Endothelial cell of umbilical vein (primary cell): ENCODE data around the gene MYDGF. TPM values are rescaled to one million over a fixed set of nuclear protein-coding genes. Genes with fewer than 3 reads are reported as not detected.
"Not testable (repeated sequence)": the region's sequence is repeated elsewhere in the genome, so short reads cannot be mapped to it uniquely, and the experiment has no call there.

Experiments used
- BruUV-seq: library from RNA; stranded (reverse); fragments of 400-500 nt; replicated peaks from 2 replicates; lab custom pipeline; 2021; lab: Mats Ljungman, UMichigan
- CTCF ChIA-PET: fragments of 300-600, 350-600 bp; sonication (Branson Sonifier 250); formaldehyde crosslinking; loops from one replicate; lab custom pipeline; 2021; ENCODE audit warnings: antibody characterized with exemption, inconsistent platforms; lab: Charles Lee
- POLR2A ChIA-PET: fragments of 300-600, 350-600 bp; sonication (Branson Sonifier 250); formaldehyde crosslinking; loops from one replicate; lab custom pipeline; 2021; ENCODE audit warnings: antibody characterized with exemption, inconsistent platforms; lab: Charles Lee
- DNase-seq: peaks from one replicate; pipeline ENCODE4 v3.0.0-alpha.2; 2011; ENCODE audit warnings: low read depth, low spot score
- FAIRE-seq: peaks from 2 replicates; lab custom pipeline; 2011; peaks lifted over from hg19 to GRCh38; lab: Jason Lieb, UNC
- H2AFZ ChIP-seq: 2 replicates; pipeline ENCODE4 v1.6.0; 2012; ENCODE audit warnings: low read depth, low read length, control low read depth, inconsistent platforms
- H3K27ac ChIP-seq: 2 replicates; pipeline ENCODE4 v1.5.1; 2011; ENCODE audit warnings: low read depth, mild to moderate bottlenecking, control low read depth, low read length, moderate library complexity; ENCODE audit not compliant: insufficient read depth
- H3K27me3 ChIP-seq, 2 experiments: 2 replicates each; pipeline versions ENCODE4 v1.6.0 to v1.6.1; 2011; ENCODE audit warnings: low read length in 2 of 2, mixed read lengths in 1 of 2; ENCODE audit not compliant: control insufficient read depth in 2 of 2, insufficient read depth in 2 of 2
- H3K36me3 ChIP-seq, 2 experiments: 2 replicates in 1 of 2; 3 replicates in 1 of 2; pipeline ENCODE4 v1.5.1; 2011; ENCODE audit warnings: low read length in 2 of 2, mild to moderate bottlenecking in 1 of 2, moderate library complexity in 1 of 2; ENCODE audit not compliant: control insufficient read depth in 2 of 2, insufficient read depth in 2 of 2; ENCODE audit errors: extremely low read depth in 1 of 2
- H3K4me1 ChIP-seq: 3 replicates; pipeline ENCODE4 v1.5.1; 2011; ENCODE audit warnings: mild to moderate bottlenecking, low read length; ENCODE audit not compliant: control insufficient read depth, insufficient read depth; ENCODE audit errors: extremely low read depth
- H3K4me2 ChIP-seq: 2 replicates; pipeline ENCODE4 v1.6.1; 2011; ENCODE audit warnings: low read length, control low read depth, mixed read lengths; ENCODE audit not compliant: insufficient read depth
- H3K4me3 ChIP-seq, 3 experiments: fragments of 200-600 bp in 1 of 3; sonication (generic), shearing (Covaris generic) in 1 of 3; replicated peaks in 1 of 3; 2 replicates each; pipeline ENCODE4 v1.5.1; 2011 to 2016; ENCODE audit warnings: control low read depth in 3 of 3, low read length in 3 of 3, mild to moderate bottlenecking in 2 of 3, inconsistent platforms in 1 of 3, low read depth in 1 of 3, moderate library complexity in 1 of 3; ENCODE audit not compliant: insufficient read depth in 1 of 3
- H3K79me2 ChIP-seq: 2 replicates; pipeline ENCODE4 v1.6.0; 2012; ENCODE audit warnings: low read length, inconsistent platforms; ENCODE audit not compliant: control insufficient read depth, insufficient read depth
- H3K9ac ChIP-seq: replicated peaks from 2 replicates; pipeline ENCODE3; 2011; ENCODE audit warnings: low read length, control low read depth; ENCODE audit not compliant: insufficient read depth; ENCODE audit errors: extremely low read depth
- H3K9me1 ChIP-seq: replicated peaks from 3 replicates; pipeline ENCODE4 v1.6.0; 2011; ENCODE audit warnings: mild to moderate bottlenecking, low read length; ENCODE audit not compliant: control insufficient read depth, insufficient read depth; ENCODE audit errors: extremely low read depth
- H3K9me3 ChIP-seq: replicated peaks from 2 replicates; pipeline ENCODE4 v1.5.1; 2012; ENCODE audit warnings: low read length, inconsistent platforms; ENCODE audit not compliant: control insufficient read depth, insufficient read depth
- H4K20me1 ChIP-seq: replicated peaks from 2 replicates; pipeline ENCODE3; 2011; ENCODE audit warnings: mild to moderate bottlenecking, low read length; ENCODE audit not compliant: control insufficient read depth, insufficient read depth; ENCODE audit errors: extremely low read depth
- EZH2 ChIP-seq: IDR thresholded peaks from 2 replicates; pipeline ENCODE4 v1.6.1; 2012; ENCODE audit warnings: borderline replicate concordance, low read depth, mild to moderate bottlenecking, moderate library complexity, low read length, inconsistent platforms; ENCODE audit not compliant: severe bottlenecking
- FOS ChIP-seq: IDR thresholded peaks from 2 replicates; pipeline ENCODE4 v1.6.1; 2011; ENCODE audit warnings: mild to moderate bottlenecking, low read length, moderate library complexity, borderline replicate concordance; ENCODE audit not compliant: insufficient read depth
- GATA2 ChIP-seq: IDR thresholded peaks from 2 replicates; pipeline ENCODE4 v1.7.0; 2011; ENCODE audit warnings: low read depth, mild to moderate bottlenecking, moderate library complexity, mixed read lengths, low read length; ENCODE audit not compliant: insufficient read length, insufficient read depth
- JUN ChIP-seq: IDR thresholded peaks from 2 replicates; pipeline ENCODE4 v1.6.1; 2011; ENCODE audit warnings: borderline replicate concordance, low read depth; ENCODE audit not compliant: insufficient read length, insufficient read depth
- MYC ChIP-seq: IDR thresholded peaks from one replicate; pipeline ENCODE4 v1.6.1; 2011; ENCODE audit warnings: mild to moderate bottlenecking, low read depth, low read length
- POLR2A ChIP-seq: IDR thresholded peaks from 2 replicates; pipeline ENCODE4 v1.6.1; 2012; ENCODE audit warnings: low read depth, mild to moderate bottlenecking, control low read depth, low read length
- POLR2AphosphoS5 ChIP-seq: IDR thresholded peaks from 2 replicates; pipeline ENCODE4 v1.6.1; 2012; ENCODE audit warnings: low read depth, mild to moderate bottlenecking, control low read depth, low read length, moderate library complexity; ENCODE audit not compliant: insufficient read depth
- dilution Hi-C: fragments of 300-500 bp; cut with MboI; formaldehyde crosslinking; loops from one replicate; pipeline ENCODE4 v1.15.0; 2019; ENCODE audit warnings: low sequenced_read_pairs; ENCODE audit not compliant: extremely low pct_ligation_motif_present
- intact Hi-C: fragments of 100-400 bp; cut with micrococcal nuclease; formaldehyde crosslinking; loops from one replicate; pipeline ENCODE4 v1.10.0; 2022
- polyA plus RNA-seq, 4 experiments: library from polyadenylated mRNA; depleted of rRNA in 3 of 4; stranded (reverse) in 3 of 4; unstranded in 1 of 4; fragments of >200 nt; gene quantifications; 2 replicates each; pipeline versions ENCODE4 v1.2.1 to v1.2.3, GENCODE V29; 2011 to 2012; ENCODE audit warnings: missing spikeins in 1 of 4
- total RNA-seq: library from RNA; stranded (reverse); gene quantifications from 2 replicates; pipeline ENCODE4 v1.2.3, GENCODE V29; 2021
- TF ChIP-seq, protein P1 (sequence below), 2 donors: IDR thresholded peaks; 1 replicate in 1 of 2; 2 replicates in 1 of 2; pipeline ENCODE4 v1.5.1; 2011; ENCODE audit warnings: low read length in 2 of 2, mild to moderate bottlenecking in 2 of 2, moderate library complexity in 2 of 2, control low read depth in 1 of 2, inconsistent platforms in 1 of 2, low read depth in 1 of 2; ENCODE audit not compliant: insufficient read depth in 1 of 2; ENCODE audit errors: extremely low read depth in 1 of 2
- TF ChIP-seq, protein P2 (sequence below): IDR thresholded peaks from 2 replicates; pipeline ENCODE4 v1.6.1; 2011; ENCODE audit not compliant: insufficient read depth, insufficient read length

Gene MYDGF
- total and polyA plus RNA-seq, 2 donors (not counting 3 experiments of a cell fraction or from before 2014, with no cell fraction given) = 191 to 337 TPM

DNA sequence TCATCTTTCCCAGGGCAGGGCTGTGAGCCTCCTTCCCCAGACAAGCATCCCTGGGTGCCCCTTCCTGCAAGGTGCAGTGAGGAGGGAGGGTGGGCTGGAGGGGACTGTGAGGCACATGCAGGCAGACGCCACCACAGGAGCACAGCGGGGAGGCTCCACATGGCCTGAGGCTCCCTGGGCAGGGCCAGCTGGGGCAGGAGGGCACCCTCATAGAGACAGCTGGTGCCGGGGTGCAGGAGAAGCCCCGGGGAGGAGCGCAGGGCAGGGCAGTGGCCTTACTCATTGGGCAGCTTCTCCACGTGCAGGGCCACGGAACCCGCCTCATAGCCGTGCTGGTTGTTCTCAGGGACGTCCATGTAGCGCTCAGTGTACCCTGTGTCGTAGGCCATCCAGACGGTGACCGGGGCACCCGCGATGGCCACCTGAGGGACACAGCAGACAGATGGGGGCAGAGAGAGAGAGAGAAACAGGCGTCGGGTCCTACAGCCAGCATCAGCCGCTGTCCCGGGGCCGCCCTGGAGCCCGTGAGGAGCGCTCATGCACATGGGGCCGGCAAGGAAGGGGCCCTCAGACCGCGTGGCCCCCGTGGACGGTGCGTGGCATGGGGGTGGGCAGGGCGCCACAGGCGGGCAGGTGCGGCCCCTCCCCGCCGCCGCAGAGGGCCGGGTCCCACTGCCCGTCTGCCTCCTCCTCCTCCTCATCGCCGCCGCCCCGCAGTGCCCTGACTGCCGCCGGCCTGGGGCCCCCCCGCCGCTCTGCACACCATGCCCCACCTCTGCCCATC lies 12.5 kb upstream of the MYDGF start:
- H3K4me1 ChIP-seq = no peaks in the 10 kb centered on the region
- H3K9ac ChIP-seq = no peak overlapping the region
- H3K27ac ChIP-seq = no peak overlapping the region
- no peak for DNase-seq
- no peaks in the 10 kb centered on the region for H3K27me3 ChIP-seq
- no peaks in the 10 kb centered on the region for H3K9me3 ChIP-seq
- H3K36me3 ChIP-seq = peaks cover 11 to 32% of the 10 kb centered on the region in 2 experiments
- no peaks in the 10 kb centered on the region for H4K20me1 ChIP-seq
- CTCF ChIA-PET = interaction anchor here (0.5 kb wide), 1 partner anchor 25 kb away, joined by 3 read pairs; no protein-coding TSS in a partner anchor
- H3K4me3 ChIP-seq = no peak overlapping the region
- FAIRE-seq = no peak
- POLR2A ChIA-PET = no interaction called here
- TF ChIP-seq MYC (no peak), JUN (no peak), GATA2 (no peak), EZH2 (no peak), POLR2AphosphoS5 (no peak), POLR2A (no peak), FOS (no peak)
- TF ChIP-seq, protein P1, sequence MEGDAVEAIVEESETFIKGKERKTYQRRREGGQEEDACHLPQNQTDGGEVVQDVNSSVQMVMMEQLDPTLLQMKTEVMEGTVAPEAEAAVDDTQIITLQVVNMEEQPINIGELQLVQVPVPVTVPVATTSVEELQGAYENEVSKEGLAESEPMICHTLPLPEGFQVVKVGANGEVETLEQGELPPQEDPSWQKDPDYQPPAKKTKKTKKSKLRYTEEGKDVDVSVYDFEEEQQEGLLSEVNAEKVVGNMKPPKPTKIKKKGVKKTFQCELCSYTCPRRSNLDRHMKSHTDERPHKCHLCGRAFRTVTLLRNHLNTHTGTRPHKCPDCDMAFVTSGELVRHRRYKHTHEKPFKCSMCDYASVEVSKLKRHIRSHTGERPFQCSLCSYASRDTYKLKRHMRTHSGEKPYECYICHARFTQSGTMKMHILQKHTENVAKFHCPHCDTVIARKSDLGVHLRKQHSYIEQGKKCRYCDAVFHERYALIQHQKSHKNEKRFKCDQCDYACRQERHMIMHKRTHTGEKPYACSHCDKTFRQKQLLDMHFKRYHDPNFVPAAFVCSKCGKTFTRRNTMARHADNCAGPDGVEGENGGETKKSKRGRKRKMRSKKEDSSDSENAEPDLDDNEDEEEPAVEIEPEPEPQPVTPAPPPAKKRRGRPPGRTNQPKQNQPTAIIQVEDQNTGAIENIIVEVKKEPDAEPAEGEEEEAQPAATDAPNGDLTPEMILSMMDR (IDR thresholded peaks at IDR 0.05; ENCODE audit: extremely low read depth in 1 of 2, insufficient read depth in 1 of 2, low read depth in 1 of 2, low read length in 2 of 2) = no peak
- TF ChIP-seq, protein P2, sequence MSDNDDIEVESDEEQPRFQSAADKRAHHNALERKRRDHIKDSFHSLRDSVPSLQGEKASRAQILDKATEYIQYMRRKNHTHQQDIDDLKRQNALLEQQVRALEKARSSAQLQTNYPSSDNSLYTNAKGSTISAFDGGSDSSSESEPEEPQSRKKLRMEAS = no peak
- BruUV-seq = no TSS peak
- dilution Hi-C loops = no loop called here
- no peaks in the 10 kb centered on the region for H3K9me1 ChIP-seq
- H2AFZ ChIP-seq = no peak overlapping the region
- no peak overlapping the region for H3K4me2 ChIP-seq
- H3K79me2 ChIP-seq = no peaks in the 10 kb centered on the region
- intact Hi-C loops = no loop called here

DNA sequence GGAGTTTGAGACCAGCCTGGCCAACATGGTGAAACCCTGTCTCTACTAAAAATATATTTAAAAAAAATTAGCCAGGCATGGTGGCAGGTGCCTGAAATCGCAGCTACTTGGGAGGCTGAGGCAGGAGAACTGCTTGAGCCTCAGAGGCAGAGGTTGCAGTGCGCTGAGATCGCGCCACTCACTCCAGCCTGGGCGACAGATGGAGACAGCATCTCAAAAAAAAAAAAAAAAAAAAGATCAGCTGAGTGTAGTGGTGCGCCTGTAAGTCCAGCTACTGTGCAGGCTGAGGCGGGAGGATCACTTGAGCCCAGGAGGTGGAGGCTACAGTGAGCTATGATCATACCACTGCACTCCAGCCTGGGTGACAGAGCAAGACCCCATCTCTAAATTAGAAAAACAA lies 9.9 kb upstream of the MYDGF start:
- intact Hi-C loops, H3K27ac ChIP-seq, dilution Hi-C loops, BruUV-seq, H4K20me1 ChIP-seq, H3K9me1 ChIP-seq, H3K4me2 ChIP-seq, H3K4me1 ChIP-seq, FAIRE-seq, H3K9ac ChIP-seq, H3K27me3 ChIP-seq, H3K79me2 ChIP-seq, H2AFZ ChIP-seq, DNase-seq, H3K9me3 ChIP-seq, H3K4me3 ChIP-seq, POLR2A ChIA-PET: not testable (repeated sequence)
- peaks cover 7 to 30% of the 10 kb centered on the region in 2 experiments for H3K36me3 ChIP-seq
- CTCF ChIA-PET = interaction anchor here (0.8 kb wide), 1 partner anchor 13 kb away, joined by 3 read pairs; no protein-coding TSS in a partner anchor
